ENCODE measurements around the gene MAG. TPM values are rescaled to one million over a fixed set of nuclear protein-coding genes. Genes with fewer than 3 reads are reported as not detected.

MAG gene
- total and polyA plus RNA-seq, 2 of the 13 experiments (the other 11 are each of a cell fraction or from before 2014, with no cell fraction given) = 0.20 to 1.3 TPM

DNA sequence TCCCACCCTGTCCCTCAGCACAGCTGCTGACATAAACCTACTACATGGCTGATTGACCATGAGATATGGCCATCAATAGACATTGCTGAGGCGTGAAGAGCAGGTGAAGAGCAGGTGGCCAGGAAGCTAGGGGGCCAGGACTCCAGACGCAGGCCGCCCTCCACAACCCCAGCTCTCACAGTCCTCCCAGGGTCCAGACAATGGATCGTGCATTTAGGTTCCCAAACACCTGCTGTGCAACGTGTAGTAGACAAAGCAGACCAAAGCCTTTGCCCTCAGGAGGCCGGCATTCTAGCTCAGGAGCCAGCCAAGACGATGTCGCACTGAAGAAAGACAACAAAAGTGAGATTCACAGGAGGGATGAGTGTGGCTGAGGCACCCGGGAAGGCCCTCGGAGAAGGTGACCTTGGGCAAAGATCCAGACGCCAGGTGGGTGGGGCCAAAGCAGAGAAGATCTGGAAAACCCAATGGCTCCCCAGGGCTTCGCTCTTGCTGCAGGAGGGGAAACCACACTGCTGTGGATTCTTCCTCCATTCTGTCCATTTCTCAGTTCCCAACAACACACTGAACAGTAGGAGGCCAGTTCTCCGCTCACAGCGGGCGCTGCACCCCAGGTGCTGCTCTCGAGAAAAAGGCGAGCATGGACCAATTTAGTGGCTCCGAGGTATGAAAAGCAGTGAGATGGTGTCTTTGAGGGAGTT is 57.1 kb downstream of the MAG start:
- Histone ChIP-seq H3K4me3 (replicated peaks in 1 of 3; ENCODE audit: insufficient read depth in 1 of 3, low read depth in 2 of 3, low read length in 3 of 3) (no peak overlapping the region), H3K27me3 (ENCODE audit: control insufficient read depth in 1 of 2, insufficient read depth in 2 of 2, low read length in 2 of 2) (0 out of 5 replicates have a peak, but pooled peaks cover 0 to 1% of the 10 kb centered on the region in 2 experiments), H3K36me3 (replicated peaks in 1 of 2; ENCODE audit: control insufficient read depth in 1 of 2, insufficient read depth in 2 of 2, low read length in 2 of 2) (no peaks in the 10 kb centered on the region), H3K9me3 (ENCODE audit: low read length) (no peaks in the 10 kb centered on the region), H2AFZ (ENCODE audit: low read length) (no peak overlapping the region), H3K9ac (ENCODE audit: insufficient read depth, low read depth, low read length) (no peak overlapping the region), H3K27ac (ENCODE audit: extremely low read length, insufficient read depth, low read length) (no peak overlapping the region), H3K79me2 (ENCODE audit: insufficient read depth, low read length) (no peaks in the 10 kb centered on the region), H4K20me1 (ENCODE audit: insufficient read depth, low read length) (no peaks in the 10 kb centered on the region), H3K4me1 (ENCODE audit: insufficient read depth, low read length) (peaks cover 53% of the 10 kb centered on the region), H3K4me2 (ENCODE audit: low read depth, low read length) (no peak overlapping the region)
- WGBS (ENCODE audit: low lambda C conversion rate) = 61% methylated on average over 18 of the region's 18 CpGs
- ATAC-seq (no peak), DNase-seq (ENCODE audit: low spot score) (no peak), FAIRE-seq (no peak)
- no peak for TF ChIP-seq SNAPC2 (CRISPR knock-in tag; IDR thresholded peaks at IDR 0.05)
- TF ChIP-seq, protein P1, sequence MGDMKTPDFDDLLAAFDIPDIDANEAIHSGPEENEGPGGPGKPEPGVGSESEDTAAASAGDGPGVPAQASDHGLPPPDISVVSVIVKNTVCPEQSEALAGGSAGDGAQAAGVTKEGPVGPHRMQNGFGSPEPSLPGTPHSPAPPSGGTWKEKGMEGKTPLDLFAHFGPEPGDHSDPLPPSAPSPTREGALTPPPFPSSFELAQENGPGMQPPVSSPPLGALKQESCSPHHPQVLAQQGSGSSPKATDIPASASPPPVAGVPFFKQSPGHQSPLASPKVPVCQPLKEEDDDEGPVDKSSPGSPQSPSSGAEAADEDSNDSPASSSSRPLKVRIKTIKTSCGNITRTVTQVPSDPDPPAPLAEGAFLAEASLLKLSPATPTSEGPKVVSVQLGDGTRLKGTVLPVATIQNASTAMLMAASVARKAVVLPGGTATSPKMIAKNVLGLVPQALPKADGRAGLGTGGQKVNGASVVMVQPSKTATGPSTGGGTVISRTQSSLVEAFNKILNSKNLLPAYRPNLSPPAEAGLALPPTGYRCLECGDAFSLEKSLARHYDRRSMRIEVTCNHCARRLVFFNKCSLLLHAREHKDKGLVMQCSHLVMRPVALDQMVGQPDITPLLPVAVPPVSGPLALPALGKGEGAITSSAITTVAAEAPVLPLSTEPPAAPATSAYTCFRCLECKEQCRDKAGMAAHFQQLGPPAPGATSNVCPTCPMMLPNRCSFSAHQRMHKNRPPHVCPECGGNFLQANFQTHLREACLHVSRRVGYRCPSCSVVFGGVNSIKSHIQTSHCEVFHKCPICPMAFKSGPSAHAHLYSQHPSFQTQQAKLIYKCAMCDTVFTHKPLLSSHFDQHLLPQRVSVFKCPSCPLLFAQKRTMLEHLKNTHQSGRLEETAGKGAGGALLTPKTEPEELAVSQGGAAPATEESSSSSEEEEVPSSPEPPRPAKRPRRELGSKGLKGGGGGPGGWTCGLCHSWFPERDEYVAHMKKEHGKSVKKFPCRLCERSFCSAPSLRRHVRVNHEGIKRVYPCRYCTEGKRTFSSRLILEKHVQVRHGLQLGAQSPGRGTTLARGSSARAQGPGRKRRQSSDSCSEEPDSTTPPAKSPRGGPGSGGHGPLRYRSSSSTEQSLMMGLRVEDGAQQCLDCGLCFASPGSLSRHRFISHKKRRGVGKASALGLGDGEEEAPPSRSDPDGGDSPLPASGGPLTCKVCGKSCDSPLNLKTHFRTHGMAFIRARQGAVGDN (CRISPR knock-in tag; IDR thresholded peaks at IDR 0.05) = peak; percentile 25
- TF ChIP-seq, protein P2, sequence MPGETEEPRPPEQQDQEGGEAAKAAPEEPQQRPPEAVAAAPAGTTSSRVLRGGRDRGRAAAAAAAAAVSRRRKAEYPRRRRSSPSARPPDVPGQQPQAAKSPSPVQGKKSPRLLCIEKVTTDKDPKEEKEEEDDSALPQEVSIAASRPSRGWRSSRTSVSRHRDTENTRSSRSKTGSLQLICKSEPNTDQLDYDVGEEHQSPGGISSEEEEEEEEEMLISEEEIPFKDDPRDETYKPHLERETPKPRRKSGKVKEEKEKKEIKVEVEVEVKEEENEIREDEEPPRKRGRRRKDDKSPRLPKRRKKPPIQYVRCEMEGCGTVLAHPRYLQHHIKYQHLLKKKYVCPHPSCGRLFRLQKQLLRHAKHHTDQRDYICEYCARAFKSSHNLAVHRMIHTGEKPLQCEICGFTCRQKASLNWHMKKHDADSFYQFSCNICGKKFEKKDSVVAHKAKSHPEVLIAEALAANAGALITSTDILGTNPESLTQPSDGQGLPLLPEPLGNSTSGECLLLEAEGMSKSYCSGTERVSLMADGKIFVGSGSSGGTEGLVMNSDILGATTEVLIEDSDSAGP (CRISPR knock-in tag; IDR thresholded peaks at IDR 0.05; ENCODE audit: borderline replicate concordance) = no peak
- CTCF ChIA-PET (ENCODE audit: low intra/inter-chr PET ratio, low total read pairs) = no interaction called here
- intact Hi-C loops (cut with micrococcal nuclease; ENCODE audit: unreplicated experiment) (no loop called here), in situ Hi-C loops (cut with HindIII; ENCODE audit: extremely low pct_ligation_motif_present, low pct_unique_long_range_greater_than_20kb) (no loop called here)
- BruUV-seq (replicated peaks) = no TSS peak
- POLR2A ChIA-PET = no interaction called here
